Measurements from ENCODE around the gene NBEA. TPM values are rescaled to one million over a fixed set of nuclear protein-coding genes. Genes with fewer than 3 reads are reported as not detected.
A peak's percentile ranks its signal among the peaks of the same experiment; 100 is the strongest.
"Not testable (repeated sequence)": the region's sequence is repeated elsewhere in the genome, so short reads cannot be mapped to it uniquely, and the experiment has no call there.

The NBEA gene
- total RNA-seq, 1 experiment from 2014 or later = 0.16 TPM

DNA sequence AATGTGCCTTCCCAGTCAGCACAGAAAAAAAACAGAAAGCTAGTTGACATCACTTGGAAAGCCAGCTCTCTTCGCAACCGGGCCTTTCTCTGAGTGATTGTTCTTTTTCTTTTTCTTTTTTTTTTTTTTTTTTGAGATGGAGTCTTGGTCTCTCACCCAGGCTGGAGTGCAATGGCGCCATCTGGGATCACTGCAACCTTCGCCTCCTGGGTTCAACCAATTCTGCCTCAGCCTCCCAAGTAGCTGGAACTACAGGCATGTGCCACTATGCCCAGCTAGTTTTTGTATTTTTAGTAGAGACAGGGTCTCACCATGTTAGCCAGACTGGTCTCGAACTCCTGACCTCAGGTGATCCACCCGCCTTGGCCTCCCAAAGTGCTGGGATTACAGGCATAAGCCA, 735.8 kb downstream of the NBEA start:
- not testable (repeated sequence) for H3K4me3 ChIP-seq, DNase-seq, H3K27me3 ChIP-seq, H3K36me3 ChIP-seq, H3K9me3 ChIP-seq

DNA sequence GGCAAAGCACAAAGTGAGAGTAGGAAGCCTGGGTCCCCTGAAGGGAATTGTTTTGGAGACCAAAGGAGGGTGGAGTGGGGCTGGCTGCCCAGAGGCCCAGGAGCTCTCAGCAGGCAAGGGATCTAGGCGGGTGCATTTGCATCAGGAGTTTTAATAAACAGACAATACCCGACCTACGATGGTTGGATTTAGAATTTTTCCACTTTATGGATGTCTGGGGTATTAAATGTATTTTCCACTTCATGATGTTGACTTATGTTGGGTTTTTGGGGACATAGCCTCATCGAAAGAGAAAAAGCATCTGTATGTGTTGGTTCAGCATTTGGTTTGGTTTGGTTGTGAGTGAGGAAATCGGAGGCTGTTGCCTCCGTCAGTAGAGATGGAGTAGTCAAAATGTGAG, 739.6 kb downstream of the NBEA start:
- H3K9me3 ChIP-seq = no peaks in the 10 kb centered on the region
- no peak overlapping the region for H3K4me3 ChIP-seq
- no peaks in the 10 kb centered on the region for H3K36me3 ChIP-seq
- no peak for DNase-seq
- H3K27me3 ChIP-seq = no peaks in the 10 kb centered on the region

GRCh38 chr13:35684432-35684831, 742.4 kb downstream of the NBEA start:
- H3K36me3 ChIP-seq = no peaks in the 10 kb centered on the region
- DNase-seq = no peak
- no peaks in the 10 kb centered on the region for H3K9me3 ChIP-seq
- H3K4me3 ChIP-seq = no peak overlapping the region
- no peaks in the 10 kb centered on the region for H3K27me3 ChIP-seq

- H3K36me3 ChIP-seq = no peaks in the 10 kb centered on the region
- no peaks in the 10 kb centered on the region for H3K27me3 ChIP-seq
- H3K9me3 ChIP-seq = no peaks in the 10 kb centered on the region
- H3K4me3 ChIP-seq = no peak overlapping the region
- DNase-seq = no peak
These were observed 745.3 kb downstream of the NBEA start for GRCh38 chr13:35687336-35687735.

GRCh38 chr13:35690581-35691207, 748.6 kb downstream of the NBEA start:
- H3K4me3 ChIP-seq = no peak overlapping the region
- H3K36me3 ChIP-seq = no peaks in the 10 kb centered on the region
- H3K9me3 ChIP-seq = no peaks in the 10 kb centered on the region
- no peaks in the 10 kb centered on the region for H3K27me3 ChIP-seq
- peak; percentile 44 for DNase-seq

GRCh38 chr13:35693134-35693784, 751.2 kb downstream of the NBEA start:
- H3K9me3 ChIP-seq = no peaks in the 10 kb centered on the region
- no peak for DNase-seq
- no peaks in the 10 kb centered on the region for H3K27me3 ChIP-seq
- H3K36me3 ChIP-seq = no peaks in the 10 kb centered on the region
- H3K4me3 ChIP-seq = no peak overlapping the region

GRCh38 chr13:35694031-35694430, 752.0 kb downstream of the NBEA start:
- no peaks in the 10 kb centered on the region for H3K27me3 ChIP-seq
- H3K9me3 ChIP-seq = no peaks in the 10 kb centered on the region
- DNase-seq = no peak
- no peaks in the 10 kb centered on the region for H3K36me3 ChIP-seq
- H3K4me3 ChIP-seq = no peak overlapping the region

GRCh38 chr13:35694549-35695447, 752.7 kb downstream of the NBEA start:
- Histone ChIP-seq H3K9me3 (no peaks in the 10 kb centered on the region), H3K36me3 (no peaks in the 10 kb centered on the region), H3K4me3 (no peak overlapping the region), H3K27me3 (no peaks in the 10 kb centered on the region)
- DNase-seq = no peak

DNA sequence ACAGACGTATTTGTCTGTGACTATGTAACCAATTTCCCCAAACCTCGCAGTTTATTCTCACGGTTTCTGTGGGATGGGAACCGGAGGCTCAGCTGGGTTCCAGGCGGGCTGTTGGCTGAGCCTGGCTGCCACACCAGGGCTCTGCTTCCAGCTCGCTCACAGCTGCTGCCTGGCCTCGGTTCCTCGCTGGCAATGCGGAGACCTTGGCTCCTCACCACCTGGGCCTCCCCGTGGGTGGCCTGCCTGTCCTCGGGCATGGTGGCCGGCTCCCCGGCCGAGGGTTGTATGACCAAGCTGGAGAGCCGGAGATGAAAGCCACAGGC, 753.3 kb downstream of the NBEA start:
- no peak for DNase-seq

GRCh38 chr13:35697186-35697730, 755.2 kb downstream of the NBEA start:
- DNase-seq = no peak
- Histone ChIP-seq H3K27me3 (no peaks in the 10 kb centered on the region), H3K4me3 (no peak overlapping the region), H3K9me3 (no peaks in the 10 kb centered on the region), H3K36me3 (no peaks in the 10 kb centered on the region)

More for the DNA sequence above, 753.3 kb downstream of the NBEA start:
- Histone ChIP-seq H3K9me3 (no peaks in the 10 kb centered on the region), H3K4me3 (no peak overlapping the region), H3K27me3 (no peaks in the 10 kb centered on the region), H3K36me3 (no peaks in the 10 kb centered on the region)

GRCh38 chr13:35698911-35699576, 757.0 kb downstream of the NBEA start:
- DNase-seq = peak; percentile 71
- Histone ChIP-seq H3K27me3 (no peaks in the 10 kb centered on the region), H3K9me3 (no peaks in the 10 kb centered on the region; the same call in 1 of the 2 replicates), H3K4me3 (peak overlapping the region; percentile 26), H3K36me3 (no peaks in the 10 kb centered on the region)

DNA sequence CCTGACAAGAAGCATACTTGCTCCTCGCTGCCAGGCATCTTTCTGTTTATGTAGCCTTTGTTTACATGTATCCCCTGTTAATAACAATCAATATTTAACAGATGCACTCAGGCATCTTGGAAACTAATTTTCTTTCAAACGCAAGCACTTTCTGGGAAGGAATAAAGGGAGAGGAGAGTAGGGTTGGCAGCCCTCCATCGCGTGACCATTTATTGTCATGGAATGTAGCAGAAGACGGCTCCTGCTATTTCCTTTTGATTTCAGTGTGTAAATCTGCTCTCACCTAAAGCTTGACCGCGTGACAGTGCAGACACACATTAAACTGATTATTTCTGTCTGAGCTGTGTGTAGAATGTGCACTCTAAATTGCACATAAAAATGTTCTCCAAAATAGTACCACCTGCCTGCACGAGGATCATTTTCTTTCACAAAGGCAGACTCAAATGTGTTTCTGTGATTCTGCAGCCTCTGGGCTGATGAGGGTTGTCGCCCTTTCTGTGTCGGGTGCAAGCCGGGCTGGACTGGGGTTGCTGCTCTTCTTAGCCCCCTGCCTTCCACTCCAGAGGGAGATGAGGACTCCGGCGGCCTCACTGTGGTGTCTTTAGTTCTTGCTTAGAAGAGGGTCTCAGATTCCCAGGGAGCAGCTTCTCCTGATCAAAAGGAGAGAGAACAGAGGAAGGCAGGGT, 757.9 kb downstream of the NBEA start:
- Histone ChIP-seq H3K4me3 (peak overlapping the region; percentile 26), H3K36me3 (no peaks in the 10 kb centered on the region), H3K9me3 (no peaks in the 10 kb centered on the region; the same call in 1 of the 2 replicates), H3K27me3 (no peaks in the 10 kb centered on the region)
- DNase-seq = peak; percentile 67

DNA sequence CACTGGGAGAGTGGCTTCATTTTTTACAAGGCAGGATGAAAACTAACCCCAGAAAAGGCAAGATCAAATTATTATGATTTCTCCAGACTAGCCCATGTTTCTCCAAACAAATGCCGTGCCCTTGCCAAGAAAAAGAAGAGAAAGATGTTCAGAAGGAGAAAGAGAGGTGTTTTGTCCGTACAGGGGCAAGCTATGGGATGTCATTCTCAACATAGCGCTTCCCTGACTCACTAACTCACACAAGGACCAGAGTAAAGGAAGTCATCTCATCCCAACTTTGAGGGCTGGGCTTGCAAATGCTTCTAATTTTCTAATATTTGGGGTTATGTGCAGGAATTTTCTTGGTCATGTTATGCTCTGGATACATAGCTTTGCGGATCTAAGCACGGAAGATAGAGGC, 758.6 kb downstream of the NBEA start:
- Histone ChIP-seq H3K9me3 (no peaks in the 10 kb centered on the region; the same call in 1 of the 2 replicates), H3K4me3 (no peak overlapping the region), H3K27me3 (no peaks in the 10 kb centered on the region), H3K36me3 (no peaks in the 10 kb centered on the region)
- no peak for DNase-seq

GRCh38 chr13:35702316-35702715, 760.2 kb downstream of the NBEA start:
- no peaks in the 10 kb centered on the region for H3K36me3 ChIP-seq
- no peaks in the 10 kb centered on the region for H3K27me3 ChIP-seq
- no peaks in the 10 kb centered on the region; the same call in 1 of the 2 replicates for H3K9me3 ChIP-seq
- no peak overlapping the region for H3K4me3 ChIP-seq
- DNase-seq = no peak

DNA sequence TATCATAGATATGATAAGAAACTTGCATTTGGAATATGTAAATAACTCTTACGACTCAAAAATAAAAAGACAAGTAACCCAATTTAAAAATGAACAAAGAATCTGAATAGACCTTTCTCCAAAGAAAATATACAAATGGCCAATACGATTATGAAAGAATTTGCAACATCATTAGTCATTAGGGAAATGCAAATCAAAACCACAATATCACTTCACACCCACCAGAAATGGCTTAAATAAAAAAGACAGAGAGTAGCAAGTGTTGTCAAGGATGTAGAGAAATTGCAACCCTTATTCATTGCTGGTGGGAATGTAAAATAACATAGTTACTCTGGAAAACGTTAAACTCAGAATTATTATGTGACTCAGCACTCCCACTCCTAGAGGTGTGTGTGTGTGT, 761.0 kb downstream of the NBEA start:
- no peaks in the 10 kb centered on the region; the same call in 1 of the 2 replicates for H3K9me3 ChIP-seq
- H3K36me3 ChIP-seq = no peaks in the 10 kb centered on the region
- H3K4me3 ChIP-seq = no peak overlapping the region
- no peaks in the 10 kb centered on the region for H3K27me3 ChIP-seq
- DNase-seq = no peak

GRCh38 chr13:35704331-35704730, 762.3 kb downstream of the NBEA start:
- Histone ChIP-seq H3K9me3 (no peaks in the 10 kb centered on the region; the same call in 1 of the 2 replicates), H3K4me3 (no peak overlapping the region), H3K27me3 (no peaks in the 10 kb centered on the region), H3K36me3 (no peaks in the 10 kb centered on the region)
- peak; percentile 48 for DNase-seq
